GM12878 (cell line): Measurements from ENCODE around the gene NKAIN2. TPM values are rescaled to one million over a fixed set of nuclear protein-coding genes. Genes with fewer than 3 reads are reported as not detected.

Source experiments
- ATAC-seq: fragments of 200-7000 bp; cut with Tn5 transposase; 3 replicates; pipeline ENCODE4 v1.9.1; 2020; ENCODE audit warnings: mild to moderate bottlenecking, moderate library complexity
- BruUV-seq: library from RNA; stranded (reverse); fragments of 400-500 nt; replicated peaks from 2 replicates; lab custom pipeline; 2021; lab: Mats Ljungman, UMichigan
- CTCF ChIA-PET: fragments of 300-600 bp; sonication (Branson Sonifier 250); formaldehyde crosslinking; extraction: SDS; loops from one replicate; lab custom pipeline; 2021; ENCODE audit warnings: inconsistent platforms; lab: Yijun Ruan, JAX
- POLR2A ChIA-PET: fragments of 350-600 bp; formaldehyde crosslinking; extraction: SDS; loops from one replicate; lab custom pipeline; 2021; ENCODE audit warnings: inconsistent platforms; lab: Charles Lee
- RAD21 ChIA-PET: fragments of 300-600 bp; sonication (Branson Sonifier 250); formaldehyde crosslinking; loops from one replicate; lab custom pipeline; 2023; ENCODE audit warnings: antibody characterized with exemption; ENCODE audit not compliant: unreplicated experiment; lab: Charles Lee
- SMC1A ChIA-PET: fragments of 300-600 bp; sonication (Branson Sonifier 250); formaldehyde crosslinking; loops from one replicate; lab custom pipeline; 2023; ENCODE audit not compliant: unreplicated experiment, uncharacterized antibody; lab: Charles Lee
- DNase-seq: peaks from one replicate; pipeline ENCODE4 v3.0.0-alpha.2; 2011; ENCODE audit warnings: low read depth, low spot score
- FAIRE-seq: peaks from 3 replicates; lab custom pipeline; 2011; peaks lifted over from hg19 to GRCh38; lab: Jason Lieb, UNC
- H2AFZ ChIP-seq: 2 replicates; pipeline ENCODE4 v1.6.0; 2011; ENCODE audit warnings: low read depth, low read length, control low read depth; ENCODE audit not compliant: control insufficient read depth
- H3K27ac ChIP-seq: 2 replicates; pipeline ENCODE4 v1.5.1; 2011; ENCODE audit warnings: control low read depth; ENCODE audit not compliant: control insufficient read depth, insufficient read depth
- H3K27me3 ChIP-seq, 2 experiments: replicated peaks in 1 of 2; 2 replicates each; pipeline versions ENCODE4 v1.6.0 to v1.6.1; 2011; ENCODE audit warnings: low read length in 1 of 2; ENCODE audit not compliant: control insufficient read depth in 2 of 2, insufficient read depth in 2 of 2
- H3K36me3 ChIP-seq, 2 experiments: 2 replicates each; pipeline ENCODE4 v1.5.1; 2011; ENCODE audit warnings: low read length in 1 of 2; ENCODE audit not compliant: control insufficient read depth in 2 of 2, insufficient read depth in 2 of 2
- H3K4me1 ChIP-seq: 2 replicates; pipeline ENCODE4 v1.6.1; 2011; ENCODE audit warnings: mild to moderate bottlenecking, low read length, moderate library complexity, mixed read lengths; ENCODE audit not compliant: control insufficient read depth, insufficient read depth
- H3K4me2 ChIP-seq: 2 replicates; pipeline ENCODE4 v1.6.0; 2011; ENCODE audit warnings: control low read depth; ENCODE audit not compliant: control insufficient read depth, insufficient read depth
- H3K4me3 ChIP-seq: fragments of 200-600 bp; sonication (generic); 2 replicates; pipeline ENCODE4 v1.5.1; 2016
- H3K79me2 ChIP-seq: 2 replicates; pipeline ENCODE4 v1.6.0; 2011; ENCODE audit warnings: low read length; ENCODE audit not compliant: control insufficient read depth, insufficient read depth
- H3K9ac ChIP-seq: 2 replicates; pipeline ENCODE4 v1.8.0; 2011; ENCODE audit warnings: low read length, control low read depth, mixed read lengths; ENCODE audit not compliant: control insufficient read depth, insufficient read depth
- H3K9me3 ChIP-seq: replicated peaks from 3 replicates; pipeline ENCODE4 v1.5.1; 2011; ENCODE audit warnings: mild to moderate bottlenecking, low read length; ENCODE audit not compliant: control insufficient read depth, insufficient read depth
- H4K20me1 ChIP-seq: 2 replicates; pipeline ENCODE4 v1.6.0; 2011; ENCODE audit not compliant: control insufficient read depth, insufficient read depth
- ASH2L ChIP-seq: fragments of 300-600, 200-600 bp; sonication (generic); IDR thresholded peaks from 2 replicates; pipeline ENCODE4 v1.6.1; 2017; ENCODE audit warnings: low read depth, mild to moderate bottlenecking, borderline replicate concordance
- BRCA1 ChIP-seq: IDR thresholded peaks from 2 replicates; pipeline ENCODE4 v1.6.1; 2011; ENCODE audit warnings: low read depth, low read length, improper control_type of control experiment
- CBX5 ChIP-seq: sonication (generic); IDR thresholded peaks from 2 replicates; pipeline ENCODE4 v1.6.1; 2016; ENCODE audit warnings: low read depth, moderate library complexity, mild to moderate bottlenecking, inconsistent platforms
- E2F4 ChIP-seq: IDR thresholded peaks from 2 replicates; pipeline ENCODE4 v1.6.1; 2012; ENCODE audit warnings: low read depth, low read length, improper control_type of control experiment
- MYC ChIP-seq: IDR thresholded peaks from 2 replicates; pipeline ENCODE4 v1.6.1; 2011; ENCODE audit warnings: mild to moderate bottlenecking, low read length, moderate library complexity, inconsistent platforms; ENCODE audit not compliant: insufficient read depth, insufficient replicate concordance, insufficient read length, severe bottlenecking
- POLR2AphosphoS2 ChIP-seq: IDR thresholded peaks from 2 replicates; pipeline ENCODE4 v1.6.1; 2011; ENCODE audit warnings: low read depth, mild to moderate bottlenecking, low read length, improper control_type of control experiment, moderate library complexity
- SIX5 ChIP-seq: IDR thresholded peaks from 2 replicates; pipeline ENCODE4 v1.6.1; 2011; ENCODE audit warnings: mild to moderate bottlenecking, low read depth, low read length, moderate library complexity; ENCODE audit not compliant: severe bottlenecking
- SMC3 ChIP-seq: IDR thresholded peaks from 2 replicates; pipeline ENCODE4 v1.6.1; 2011; ENCODE audit warnings: low read length, improper control_type of control experiment, borderline replicate concordance
- SPI1 ChIP-seq: IDR thresholded peaks from 2 replicates; pipeline ENCODE4 v1.6.1; 2011; ENCODE audit warnings: low read depth, mild to moderate bottlenecking, low read length, moderate library complexity, borderline replicate concordance; ENCODE audit not compliant: insufficient read depth
- SUZ12 ChIP-seq: fragments of 200-600 bp; sonication (generic); IDR thresholded peaks from one replicate; pipeline ENCODE4 v1.6.1; 2018; ENCODE audit warnings: antibody characterized with exemption, mild to moderate bottlenecking; ENCODE audit not compliant: unreplicated experiment
- YY1 ChIP-seq: IDR thresholded peaks from 2 replicates; pipeline ENCODE4 v1.6.1; 2011; ENCODE audit warnings: low read depth, mild to moderate bottlenecking, low read length
- WGBS: methylation state at CpG from one replicate; pipeline ENCODE4 v1.1.6; 2016; ENCODE audit warnings: low lambda C conversion rate; ENCODE audit not compliant: insufficient replicate concordance, insufficient coverage; ENCODE audit errors: missing lambda C conversion rate; 5-methylcytosine and 5-hydroxymethylcytosine counted together
- in situ Hi-C: fragments of 300-500 bp; cut with MboI; formaldehyde crosslinking; loops from 9 replicates; pipeline ENCODE4 v1.14.3; 2018; ENCODE audit warnings: mixed read lengths
- intact Hi-C: fragments of 100-400 bp; cut with micrococcal nuclease; formaldehyde crosslinking; loops from one replicate; pipeline ENCODE4 v1.14.2; 2022; ENCODE audit not compliant: unreplicated experiment
- polyA plus RNA-seq, 11 experiments: library from polyadenylated mRNA; depleted of rRNA in 4 of 11; unstranded in 6 of 11; stranded (reverse) in 5 of 11; fragments of >200 nt; fragmentation: Nextera tagmentation in 4 of 11; fragmentation: Illumina TruSeq in 1 of 11; extraction: Ambion mirVana in 4 of 11; extraction: Trizol in 1 of 11; gene quantifications; 1 replicate in 1 of 11; 2 replicates in 10 of 11; pipeline versions ENCODE4 v1.2.1 to v1.2.3, GENCODE V29; 2011 to 2016; ENCODE audit warnings: inconsistent platforms in 2 of 11, missing spikeins in 2 of 11, low read depth in 1 of 11
- total RNA-seq, 4 experiments: library from RNA; depleted of rRNA in 3 of 4; stranded (reverse); fragments of >200 nt in 3 of 4; fragmentation: Illumina TruSeq in 1 of 4; extraction: Trizol in 1 of 4; gene quantifications; 2 replicates each; pipeline versions ENCODE4 v1.2.1 to v1.2.3, GENCODE V29; 2013 to 2021
- TF ChIP-seq, protein P1 (sequence below): fragments of 450-650 bp; formaldehyde crosslinking; IDR thresholded peaks from 2 replicates; pipeline ENCODE4 v1.5.0; 2022; ENCODE audit warnings: mild to moderate bottlenecking, missing genetic modification characterization

Gene NKAIN2
- total and polyA plus RNA-seq, 10 of the 15 experiments (the other 5 are each of a cell fraction or from before 2014, with no cell fraction given) = not detected

- in situ Hi-C loops = no loop called here
- no peak for DNase-seq
These were observed 1055.7 kb downstream of the NKAIN2 start for GRCh38 chr6:124859366-124859765.

DNA sequence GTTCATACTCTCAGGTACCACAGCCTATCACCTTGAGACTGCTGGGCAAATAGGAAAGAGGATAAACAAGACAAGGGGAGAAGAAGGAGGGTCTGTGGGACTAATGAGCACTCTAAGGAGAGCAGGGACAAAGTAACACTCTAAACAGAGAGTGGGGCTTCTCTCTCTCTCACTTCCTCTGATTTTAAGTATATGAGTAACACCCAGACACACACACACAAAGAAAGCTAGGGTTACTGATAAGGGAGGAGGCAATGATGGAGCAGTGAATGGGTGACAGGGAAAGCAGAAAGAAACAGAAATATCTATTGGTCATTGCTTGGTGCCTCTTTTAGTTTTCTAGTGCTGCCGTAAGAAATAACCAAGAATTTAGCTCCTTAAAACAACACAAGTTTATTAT lies 1062.4 kb downstream of the NKAIN2 start:
- Histone ChIP-seq H3K4me3 (no peak overlapping the region), H3K9ac (no peak overlapping the region), H3K36me3 (no peaks in the 10 kb centered on the region), H2AFZ (no peak overlapping the region), H3K4me2 (no peak overlapping the region), H3K27ac (no peak overlapping the region), H3K9me3 (no peaks in the 10 kb centered on the region), H3K4me1 (no peaks in the 10 kb centered on the region), H3K79me2 (no peaks in the 10 kb centered on the region), H3K27me3 (no peaks in the 10 kb centered on the region), H4K20me1 (no peaks in the 10 kb centered on the region)
- ChIA-PET POLR2A (no interaction called here), SMC1A (interaction anchor here (1.4 kb wide), 1 partner anchor 248 kb away, joined by 4 read pairs; no protein-coding TSS in a partner anchor), RAD21 (no interaction called here), CTCF (interaction anchor here (1.1 to 1.6 kb wide), 2 partner anchors 11 to 248 kb away, joined by 3 to 4 read pairs; no protein-coding TSS in a partner anchor)
- intact Hi-C loops (no loop called here), in situ Hi-C loops (no loop called here)
- 5% methylated on average over 1 of the region's 1 CpG for WGBS
- no TSS peak for BruUV-seq
- ATAC-seq = no peak
- no peak for DNase-seq
- no peak for FAIRE-seq
- TF ChIP-seq BRCA1 = no peak
- TF ChIP-seq, protein P1, sequence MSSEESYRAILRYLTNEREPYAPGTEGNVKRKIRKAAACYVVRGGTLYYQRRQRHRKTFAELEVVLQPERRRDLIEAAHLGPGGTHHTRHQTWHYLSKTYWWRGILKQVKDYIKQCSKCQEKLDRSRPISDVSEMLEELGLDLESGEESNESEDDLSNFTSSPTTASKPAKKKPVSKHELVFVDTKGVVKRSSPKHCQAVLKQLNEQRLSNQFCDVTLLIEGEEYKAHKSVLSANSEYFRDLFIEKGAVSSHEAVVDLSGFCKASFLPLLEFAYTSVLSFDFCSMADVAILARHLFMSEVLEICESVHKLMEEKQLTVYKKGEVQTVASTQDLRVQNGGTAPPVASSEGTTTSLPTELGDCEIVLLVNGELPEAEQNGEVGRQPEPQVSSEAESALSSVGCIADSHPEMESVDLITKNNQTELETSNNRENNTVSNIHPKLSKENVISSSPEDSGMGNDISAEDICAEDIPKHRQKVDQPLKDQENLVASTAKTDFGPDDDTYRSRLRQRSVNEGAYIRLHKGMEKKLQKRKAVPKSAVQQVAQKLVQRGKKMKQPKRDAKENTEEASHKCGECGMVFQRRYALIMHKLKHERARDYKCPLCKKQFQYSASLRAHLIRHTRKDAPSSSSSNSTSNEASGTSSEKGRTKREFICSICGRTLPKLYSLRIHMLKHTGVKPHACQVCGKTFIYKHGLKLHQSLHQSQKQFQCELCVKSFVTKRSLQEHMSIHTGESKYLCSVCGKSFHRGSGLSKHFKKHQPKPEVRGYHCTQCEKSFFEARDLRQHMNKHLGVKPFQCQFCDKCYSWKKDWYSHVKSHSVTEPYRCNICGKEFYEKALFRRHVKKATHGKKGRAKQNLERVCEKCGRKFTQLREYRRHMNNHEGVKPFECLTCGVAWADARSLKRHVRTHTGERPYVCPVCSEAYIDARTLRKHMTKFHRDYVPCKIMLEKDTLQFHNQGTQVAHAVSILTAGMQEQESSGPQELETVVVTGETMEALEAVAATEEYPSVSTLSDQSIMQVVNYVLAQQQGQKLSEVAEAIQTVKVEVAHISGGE (CRISPR knock-in tag) = no peak
- TF ChIP-seq SUZ12 = no peak
- no peak for TF ChIP-seq YY1
- TF ChIP-seq SPI1 = no peak
- TF ChIP-seq E2F4 = no peak
- TF ChIP-seq CBX5 = no peak
- no peak for TF ChIP-seq POLR2AphosphoS2
- no peak for TF ChIP-seq SMC3

More at GRCh38 chr6:124859366-124859765, 1055.7 kb downstream of the NKAIN2 start:
- no TSS peak for BruUV-seq
- ATAC-seq (no peak), FAIRE-seq (no peak)
- ChIA-PET SMC1A (interaction anchor here (0.6 kb wide), 1 partner anchor 153 kb away, joined by 3 read pairs; no protein-coding TSS in a partner anchor), RAD21 (no interaction called here), CTCF (interaction anchor here (1.6 kb wide), 1 partner anchor 11 kb away, joined by 5 read pairs; no protein-coding TSS in a partner anchor), POLR2A (no interaction called here)
- Histone ChIP-seq H4K20me1 (no peaks in the 10 kb centered on the region), H2AFZ (no peak overlapping the region), H3K4me2 (no peak overlapping the region), H3K27ac (no peak overlapping the region), H3K9ac (no peak overlapping the region), H3K36me3 (no peaks in the 10 kb centered on the region), H3K27me3 (no peaks in the 10 kb centered on the region), H3K9me3 (no peaks in the 10 kb centered on the region), H3K4me1 (no peaks in the 10 kb centered on the region), H3K4me3 (no peak overlapping the region), H3K79me2 (no peaks in the 10 kb centered on the region)
- TF ChIP-seq SIX5 (no peak), MYC (no peak), ASH2L (no peak)
- intact Hi-C loops = no loop called here
- WGBS = 0% methylated on average over 1 of the region's 1 CpG
